GM23338 (cell line): ENCODE measurements around the gene MTA2. TPM values are rescaled to one million over a fixed set of nuclear protein-coding genes. Genes with fewer than 3 reads are reported as not detected.

Experiments used
- ATAC-seq: fragments of 200-7000 bp; cut with Tn5 transposase; 3 replicates; pipeline ENCODE4 v1.9.1; 2020
- DNase-seq: peaks from one replicate; pipeline ENCODE4 v3.0.0-alpha.2; 2015; ENCODE audit warnings: low spot score
- H2AFZ ChIP-seq: fragments of 200-600 bp; sonication (generic); 2 replicates; pipeline ENCODE4 v1.8.0; 2016; ENCODE audit warnings: antibody characterized with exemption, mild to moderate bottlenecking, moderate library complexity
- H3F3A ChIP-seq: fragments of 200-600 bp; sonication (generic); replicated peaks from 2 replicates; pipeline ENCODE4 v1.8.0; 2017; ENCODE audit warnings: antibody characterized with exemption, mixed run types, low read depth
- H3K27ac ChIP-seq: fragments of 200-600 bp; sonication (generic); 2 replicates; pipeline ENCODE4 v1.6.1; 2016; ENCODE audit warnings: low read depth
- H3K27me3 ChIP-seq: fragments of 200-600 bp; sonication (generic); 2 replicates; pipeline ENCODE4 v1.8.0; 2016; ENCODE audit warnings: mild to moderate bottlenecking, mixed run types, moderate library complexity; ENCODE audit not compliant: insufficient read depth
- H3K36me3 ChIP-seq: fragments of 200-600 bp; sonication (generic); 2 replicates; pipeline ENCODE4 v1.8.0; 2016; ENCODE audit warnings: mild to moderate bottlenecking; ENCODE audit not compliant: insufficient read depth
- H3K4me1 ChIP-seq: fragments of 200-600 bp; sonication (generic); 2 replicates; pipeline ENCODE4 v1.8.0; 2016; ENCODE audit warnings: mild to moderate bottlenecking, moderate library complexity; ENCODE audit not compliant: insufficient read depth
- H3K4me2 ChIP-seq: fragments of 200-600 bp; sonication (generic); 2 replicates; pipeline ENCODE4 v1.7.1; 2017; ENCODE audit warnings: mixed run types
- H3K4me3 ChIP-seq: fragments of 200-600 bp; sonication (generic); 2 replicates; pipeline ENCODE4 v1.6.1; 2016; ENCODE audit warnings: mixed run types
- H3K79me2 ChIP-seq: fragments of 200-600 bp; sonication (generic); replicated peaks from 2 replicates; pipeline ENCODE4 v1.8.0; 2017; ENCODE audit warnings: mild to moderate bottlenecking; ENCODE audit not compliant: insufficient read depth
- H3K9me2 ChIP-seq: fragments of 200-600 bp; sonication (generic); 2 replicates; pipeline ENCODE4 v1.8.0; 2017; ENCODE audit not compliant: insufficient read depth
- H4K20me1 ChIP-seq: fragments of 200-600 bp; sonication (generic); replicated peaks from 2 replicates; pipeline ENCODE4 v1.8.0; 2017; ENCODE audit warnings: mild to moderate bottlenecking; ENCODE audit not compliant: insufficient read depth
- H3K27ac Mint-ChIP-seq: 2 replicates; pipeline ENCODE4 v1.8.0; 2020; ENCODE audit warnings: inconsistent platforms, mild to moderate bottlenecking, moderate library complexity, mixed read lengths
- H3K27me3 Mint-ChIP-seq: 3 replicates; pipeline ENCODE4 v1.8.0; 2022; ENCODE audit warnings: low read depth, mild to moderate bottlenecking, moderate library complexity, mixed read lengths, inconsistent platforms; ENCODE audit not compliant: insufficient read depth, poor library complexity
- H3K36me3 Mint-ChIP-seq: 3 replicates; pipeline ENCODE4 v1.8.0; 2021; ENCODE audit warnings: low read depth, mild to moderate bottlenecking, inconsistent platforms, moderate library complexity, mixed read lengths
- H3K4me1 Mint-ChIP-seq: 3 replicates; pipeline ENCODE4 v1.8.0; 2020; ENCODE audit warnings: mild to moderate bottlenecking, inconsistent platforms, mixed read lengths
- H3K4me3 Mint-ChIP-seq: 3 replicates; pipeline ENCODE4 v1.8.0; 2021; ENCODE audit warnings: moderate library complexity, mild to moderate bottlenecking, inconsistent platforms, mixed read lengths
- H3K9me3 Mint-ChIP-seq: 3 replicates; pipeline ENCODE4 v1.8.0; 2020; ENCODE audit warnings: moderate library complexity, mild to moderate bottlenecking, inconsistent platforms, mixed read lengths
- CREB1 ChIP-seq: fragments of 250-450 bp; sonication (Bioruptor Pico); IDR thresholded peaks from 2 replicates; pipeline ENCODE4 v1.5.0; 2020; ENCODE audit warnings: low read depth, mild to moderate bottlenecking, moderate library complexity
- EZH2 ChIP-seq: fragments of 200-600 bp; sonication (generic); IDR thresholded peaks from one replicate; pipeline ENCODE4 v1.8.0; 2017; ENCODE audit warnings: antibody characterized with exemption, mild to moderate bottlenecking, low read depth; ENCODE audit not compliant: unreplicated experiment
- EZH2phosphoT487 ChIP-seq: fragments of 200-600 bp; sonication (generic); IDR thresholded peaks from one replicate; pipeline ENCODE4 v1.8.1; 2018; ENCODE audit warnings: antibody characterized with exemption; ENCODE audit not compliant: unreplicated experiment
- JUNB ChIP-seq: IDR thresholded peaks from one replicate; pipeline ENCODE4 v1.6.1; 2016; ENCODE audit warnings: antibody characterized with exemption; ENCODE audit not compliant: unreplicated experiment
- NANOG ChIP-seq: IDR thresholded peaks from 2 replicates; pipeline ENCODE4 v1.6.1; 2016; ENCODE audit warnings: antibody characterized with exemption, borderline replicate concordance
- POLR2AphosphoS5 ChIP-seq: IDR thresholded peaks from 2 replicates; pipeline ENCODE4 v1.6.1; 2016; ENCODE audit warnings: antibody characterized with exemption, low read depth
- STAT1 ChIP-seq: IDR thresholded peaks from one replicate; pipeline ENCODE4 v1.6.1; 2016; ENCODE audit warnings: antibody characterized with exemption; ENCODE audit not compliant: unreplicated experiment
- ZNF114 ChIP-seq: fragments of 250-450 bp; sonication (Bioruptor Pico); IDR thresholded peaks from 2 replicates; pipeline ENCODE4 v1.5.0; 2020; ENCODE audit warnings: mild to moderate bottlenecking, moderate library complexity
- ZNF331 ChIP-seq: fragments of 250-450 bp; sonication (Bioruptor Pico); IDR thresholded peaks from 2 replicates; pipeline ENCODE4 v1.5.0; 2020; ENCODE audit warnings: low read depth, mild to moderate bottlenecking, moderate library complexity
- polyA plus RNA-seq: library from polyadenylated mRNA; unstranded; fragments of >200 nt; fragmentation: Nextera tagmentation; extraction: Ambion mirVana; gene quantifications from 2 replicates; pipeline ENCODE4 v1.2.1, GENCODE V29; 2016
- total RNA-seq: library from RNA; depleted of rRNA; stranded (reverse); fragments of >200 nt; shearing (Covaris generic); gene quantifications from 2 replicates; pipeline ENCODE4 v1.2.3, GENCODE V29; 2014
- TF ChIP-seq, protein P1 (sequence below), 2 experiments: fragments of 200-600 bp in 1 of 2; sonication (generic) in 1 of 2; conservative IDR thresholded peaks; 2 replicates each; pipeline versions ENCODE4 v1.5.1 to v1.6.1; 2016 to 2017; ENCODE audit warnings: antibody characterized with exemption in 2 of 2, low read depth in 2 of 2, mild to moderate bottlenecking in 2 of 2, moderate library complexity in 1 of 2
- TF ChIP-seq, protein P2 (sequence below): IDR thresholded peaks from one replicate; pipeline ENCODE4 v1.6.1; 2018; ENCODE audit warnings: antibody characterized with exemption; ENCODE audit not compliant: unreplicated experiment
- TF ChIP-seq, protein P3 (sequence below): fragments of 250-450 bp; sonication (Bioruptor Pico); IDR thresholded peaks from 2 replicates; pipeline ENCODE4 v1.5.0; 2020; ENCODE audit warnings: mild to moderate bottlenecking, moderate library complexity
- TF ChIP-seq, protein P4 (sequence below): IDR thresholded peaks from 2 replicates; pipeline ENCODE4 v1.6.1; 2016; ENCODE audit warnings: antibody characterized with exemption

Gene MTA2
- total and polyA plus RNA-seq, 2 experiments from 2014 or later = 22.9 to 102 TPM

DNA sequence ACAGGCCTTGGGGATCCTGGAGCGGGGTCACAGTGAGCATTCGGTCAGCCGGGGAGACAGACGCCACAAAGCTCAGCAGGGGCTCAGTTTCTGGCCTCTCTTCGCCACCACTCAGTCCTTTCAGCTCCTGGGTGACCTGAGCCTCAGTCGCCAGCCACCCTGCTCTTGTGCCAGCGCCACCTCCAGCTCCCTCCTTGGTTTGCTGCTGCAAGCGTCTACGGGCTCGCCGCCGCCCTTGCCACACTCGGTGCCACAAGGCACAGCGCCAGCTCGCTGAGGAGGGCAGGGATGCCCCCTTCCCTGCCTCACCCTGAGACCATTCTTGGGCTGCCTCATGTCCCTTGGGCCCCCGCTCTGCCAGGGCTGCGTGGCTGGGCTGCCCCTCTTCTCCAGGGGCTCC is 26.5 kb downstream of the MTA2 start:
- Histone ChIP-seq H4K20me1 (peaks cover 28% of the 10 kb centered on the region), H3K4me2 (peak overlapping the region; percentile 100), H3K4me3 (peak overlapping the region; percentile 65), H3K9me2 (no peaks in the 10 kb centered on the region), H3F3A (peaks cover 39% of the 10 kb centered on the region), H3K27me3 (no peaks in the 10 kb centered on the region), H3K36me3 (peaks cover 26% of the 10 kb centered on the region), H3K4me1 (peaks cover 24% of the 10 kb centered on the region), H3K27ac (no peak overlapping the region), H3K79me2 (peaks cover 34% of the 10 kb centered on the region), H2AFZ (peak overlapping the region; percentile 23; the same call in 1 of the 2 replicates)
- DNase-seq = no peak
- no peak for ATAC-seq
- peak overlapping the region; percentile 54; the same call in 1 of the 2 replicates for H3K27ac Mint-ChIP-seq
- peaks cover 16% of the 10 kb centered on the region for H3K27me3 Mint-ChIP-seq
- H3K4me3 Mint-ChIP-seq = peak overlapping the region; percentile 99
- peaks cover 33% of the 10 kb centered on the region for H3K4me1 Mint-ChIP-seq
- TF ChIP-seq, protein P1, sequence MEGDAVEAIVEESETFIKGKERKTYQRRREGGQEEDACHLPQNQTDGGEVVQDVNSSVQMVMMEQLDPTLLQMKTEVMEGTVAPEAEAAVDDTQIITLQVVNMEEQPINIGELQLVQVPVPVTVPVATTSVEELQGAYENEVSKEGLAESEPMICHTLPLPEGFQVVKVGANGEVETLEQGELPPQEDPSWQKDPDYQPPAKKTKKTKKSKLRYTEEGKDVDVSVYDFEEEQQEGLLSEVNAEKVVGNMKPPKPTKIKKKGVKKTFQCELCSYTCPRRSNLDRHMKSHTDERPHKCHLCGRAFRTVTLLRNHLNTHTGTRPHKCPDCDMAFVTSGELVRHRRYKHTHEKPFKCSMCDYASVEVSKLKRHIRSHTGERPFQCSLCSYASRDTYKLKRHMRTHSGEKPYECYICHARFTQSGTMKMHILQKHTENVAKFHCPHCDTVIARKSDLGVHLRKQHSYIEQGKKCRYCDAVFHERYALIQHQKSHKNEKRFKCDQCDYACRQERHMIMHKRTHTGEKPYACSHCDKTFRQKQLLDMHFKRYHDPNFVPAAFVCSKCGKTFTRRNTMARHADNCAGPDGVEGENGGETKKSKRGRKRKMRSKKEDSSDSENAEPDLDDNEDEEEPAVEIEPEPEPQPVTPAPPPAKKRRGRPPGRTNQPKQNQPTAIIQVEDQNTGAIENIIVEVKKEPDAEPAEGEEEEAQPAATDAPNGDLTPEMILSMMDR (conservative IDR thresholded peaks at IDR 0.05; ENCODE audit: low read depth in 2 of 2) = no peak
- TF ChIP-seq EZH2phosphoT487 (no peak), POLR2AphosphoS5 (no peak), ZNF331 (CRISPR knock-in tag) (no peak), CREB1 (CRISPR knock-in tag) (no peak), JUNB (no peak), NANOG (no peak), STAT1 (no peak), ZNF114 (CRISPR knock-in tag) (no peak), EZH2 (no peak)
- TF ChIP-seq, protein P2, sequence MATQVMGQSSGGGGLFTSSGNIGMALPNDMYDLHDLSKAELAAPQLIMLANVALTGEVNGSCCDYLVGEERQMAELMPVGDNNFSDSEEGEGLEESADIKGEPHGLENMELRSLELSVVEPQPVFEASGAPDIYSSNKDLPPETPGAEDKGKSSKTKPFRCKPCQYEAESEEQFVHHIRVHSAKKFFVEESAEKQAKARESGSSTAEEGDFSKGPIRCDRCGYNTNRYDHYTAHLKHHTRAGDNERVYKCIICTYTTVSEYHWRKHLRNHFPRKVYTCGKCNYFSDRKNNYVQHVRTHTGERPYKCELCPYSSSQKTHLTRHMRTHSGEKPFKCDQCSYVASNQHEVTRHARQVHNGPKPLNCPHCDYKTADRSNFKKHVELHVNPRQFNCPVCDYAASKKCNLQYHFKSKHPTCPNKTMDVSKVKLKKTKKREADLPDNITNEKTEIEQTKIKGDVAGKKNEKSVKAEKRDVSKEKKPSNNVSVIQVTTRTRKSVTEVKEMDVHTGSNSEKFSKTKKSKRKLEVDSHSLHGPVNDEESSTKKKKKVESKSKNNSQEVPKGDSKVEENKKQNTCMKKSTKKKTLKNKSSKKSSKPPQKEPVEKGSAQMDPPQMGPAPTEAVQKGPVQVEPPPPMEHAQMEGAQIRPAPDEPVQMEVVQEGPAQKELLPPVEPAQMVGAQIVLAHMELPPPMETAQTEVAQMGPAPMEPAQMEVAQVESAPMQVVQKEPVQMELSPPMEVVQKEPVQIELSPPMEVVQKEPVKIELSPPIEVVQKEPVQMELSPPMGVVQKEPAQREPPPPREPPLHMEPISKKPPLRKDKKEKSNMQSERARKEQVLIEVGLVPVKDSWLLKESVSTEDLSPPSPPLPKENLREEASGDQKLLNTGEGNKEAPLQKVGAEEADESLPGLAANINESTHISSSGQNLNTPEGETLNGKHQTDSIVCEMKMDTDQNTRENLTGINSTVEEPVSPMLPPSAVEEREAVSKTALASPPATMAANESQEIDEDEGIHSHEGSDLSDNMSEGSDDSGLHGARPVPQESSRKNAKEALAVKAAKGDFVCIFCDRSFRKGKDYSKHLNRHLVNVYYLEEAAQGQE = no peak
- TF ChIP-seq, protein P3, sequence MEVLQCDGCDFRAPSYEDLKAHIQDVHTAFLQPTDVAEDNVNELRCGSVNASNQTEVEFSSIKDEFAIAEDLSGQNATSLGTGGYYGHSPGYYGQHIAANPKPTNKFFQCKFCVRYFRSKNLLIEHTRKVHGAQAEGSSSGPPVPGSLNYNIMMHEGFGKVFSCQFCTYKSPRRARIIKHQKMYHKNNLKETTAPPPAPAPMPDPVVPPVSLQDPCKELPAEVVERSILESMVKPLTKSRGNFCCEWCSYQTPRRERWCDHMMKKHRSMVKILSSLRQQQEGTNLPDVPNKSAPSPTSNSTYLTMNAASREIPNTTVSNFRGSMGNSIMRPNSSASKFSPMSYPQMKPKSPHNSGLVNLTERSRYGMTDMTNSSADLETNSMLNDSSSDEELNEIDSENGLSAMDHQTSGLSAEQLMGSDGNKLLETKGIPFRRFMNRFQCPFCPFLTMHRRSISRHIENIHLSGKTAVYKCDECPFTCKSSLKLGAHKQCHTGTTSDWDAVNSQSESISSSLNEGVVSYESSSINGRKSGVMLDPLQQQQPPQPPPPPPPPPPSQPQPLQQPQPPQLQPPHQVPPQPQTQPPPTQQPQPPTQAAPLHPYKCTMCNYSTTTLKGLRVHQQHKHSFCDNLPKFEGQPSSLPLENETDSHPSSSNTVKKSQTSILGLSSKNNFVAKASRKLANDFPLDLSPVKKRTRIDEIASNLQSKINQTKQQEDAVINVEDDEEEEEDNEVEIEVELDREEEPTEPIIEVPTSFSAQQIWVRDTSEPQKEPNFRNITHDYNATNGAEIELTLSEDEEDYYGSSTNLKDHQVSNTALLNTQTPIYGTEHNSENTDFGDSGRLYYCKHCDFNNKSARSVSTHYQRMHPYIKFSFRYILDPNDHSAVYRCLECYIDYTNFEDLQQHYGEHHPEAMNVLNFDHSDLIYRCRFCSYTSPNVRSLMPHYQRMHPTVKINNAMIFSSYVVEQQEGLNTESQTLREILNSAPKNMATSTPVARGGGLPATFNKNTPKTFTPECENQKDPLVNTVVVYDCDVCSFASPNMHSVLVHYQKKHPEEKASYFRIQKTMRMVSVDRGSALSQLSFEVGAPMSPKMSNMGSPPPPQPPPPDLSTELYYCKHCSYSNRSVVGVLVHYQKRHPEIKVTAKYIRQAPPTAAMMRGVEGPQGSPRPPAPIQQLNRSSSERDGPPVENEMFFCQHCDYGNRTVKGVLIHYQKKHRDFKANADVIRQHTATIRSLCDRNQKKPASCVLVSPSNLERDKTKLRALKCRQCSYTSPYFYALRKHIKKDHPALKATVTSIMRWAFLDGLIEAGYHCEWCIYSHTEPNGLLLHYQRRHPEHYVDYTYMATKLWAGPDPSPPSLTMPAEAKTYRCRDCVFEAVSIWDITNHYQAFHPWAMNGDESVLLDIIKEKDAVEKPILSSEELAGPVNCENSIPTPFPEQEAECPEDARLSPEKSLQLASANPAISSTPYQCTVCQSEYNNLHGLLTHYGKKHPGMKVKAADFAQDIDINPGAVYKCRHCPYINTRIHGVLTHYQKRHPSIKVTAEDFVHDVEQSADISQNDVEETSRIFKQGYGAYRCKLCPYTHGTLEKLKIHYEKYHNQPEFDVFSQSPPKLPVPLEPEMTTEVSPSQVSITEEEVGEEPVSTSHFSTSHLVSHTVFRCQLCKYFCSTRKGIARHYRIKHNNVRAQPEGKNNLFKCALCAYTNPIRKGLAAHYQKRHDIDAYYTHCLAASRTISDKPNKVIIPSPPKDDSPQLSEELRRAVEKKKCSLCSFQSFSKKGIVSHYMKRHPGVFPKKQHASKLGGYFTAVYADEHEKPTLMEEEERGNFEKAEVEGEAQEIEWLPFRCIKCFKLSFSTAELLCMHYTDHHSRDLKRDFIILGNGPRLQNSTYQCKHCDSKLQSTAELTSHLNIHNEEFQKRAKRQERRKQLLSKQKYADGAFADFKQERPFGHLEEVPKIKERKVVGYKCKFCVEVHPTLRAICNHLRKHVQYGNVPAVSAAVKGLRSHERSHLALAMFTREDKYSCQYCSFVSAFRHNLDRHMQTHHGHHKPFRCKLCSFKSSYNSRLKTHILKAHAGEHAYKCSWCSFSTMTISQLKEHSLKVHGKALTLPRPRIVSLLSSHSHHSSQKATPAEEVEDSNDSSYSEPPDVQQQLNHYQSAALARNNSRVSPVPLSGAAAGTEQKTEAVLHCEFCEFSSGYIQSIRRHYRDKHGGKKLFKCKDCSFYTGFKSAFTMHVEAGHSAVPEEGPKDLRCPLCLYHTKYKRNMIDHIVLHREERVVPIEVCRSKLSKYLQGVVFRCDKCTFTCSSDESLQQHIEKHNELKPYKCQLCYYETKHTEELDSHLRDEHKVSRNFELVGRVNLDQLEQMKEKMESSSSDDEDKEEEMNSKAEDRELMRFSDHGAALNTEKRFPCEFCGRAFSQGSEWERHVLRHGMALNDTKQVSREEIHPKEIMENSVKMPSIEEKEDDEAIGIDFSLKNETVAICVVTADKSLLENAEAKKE (CRISPR knock-in tag) = no peak
- TF ChIP-seq, protein P4, sequence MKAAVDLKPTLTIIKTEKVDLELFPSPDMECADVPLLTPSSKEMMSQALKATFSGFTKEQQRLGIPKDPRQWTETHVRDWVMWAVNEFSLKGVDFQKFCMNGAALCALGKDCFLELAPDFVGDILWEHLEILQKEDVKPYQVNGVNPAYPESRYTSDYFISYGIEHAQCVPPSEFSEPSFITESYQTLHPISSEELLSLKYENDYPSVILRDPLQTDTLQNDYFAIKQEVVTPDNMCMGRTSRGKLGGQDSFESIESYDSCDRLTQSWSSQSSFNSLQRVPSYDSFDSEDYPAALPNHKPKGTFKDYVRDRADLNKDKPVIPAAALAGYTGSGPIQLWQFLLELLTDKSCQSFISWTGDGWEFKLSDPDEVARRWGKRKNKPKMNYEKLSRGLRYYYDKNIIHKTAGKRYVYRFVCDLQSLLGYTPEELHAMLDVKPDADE = no peak
- H3K36me3 Mint-ChIP-seq = peaks cover 63% of the 10 kb centered on the region
- H3K9me3 Mint-ChIP-seq = no peaks in the 10 kb centered on the region
